ENCODE data around the gene TTC23.

The TTC23 gene

GRCh38 chr15:99154271-99154670 lies 95.1 kb downstream of the TTC23 start:
- POLR2A ChIA-PET (ENCODE audit: low non-redundant PET): no interaction called here
- TF ChIP-seq, protein P1, sequence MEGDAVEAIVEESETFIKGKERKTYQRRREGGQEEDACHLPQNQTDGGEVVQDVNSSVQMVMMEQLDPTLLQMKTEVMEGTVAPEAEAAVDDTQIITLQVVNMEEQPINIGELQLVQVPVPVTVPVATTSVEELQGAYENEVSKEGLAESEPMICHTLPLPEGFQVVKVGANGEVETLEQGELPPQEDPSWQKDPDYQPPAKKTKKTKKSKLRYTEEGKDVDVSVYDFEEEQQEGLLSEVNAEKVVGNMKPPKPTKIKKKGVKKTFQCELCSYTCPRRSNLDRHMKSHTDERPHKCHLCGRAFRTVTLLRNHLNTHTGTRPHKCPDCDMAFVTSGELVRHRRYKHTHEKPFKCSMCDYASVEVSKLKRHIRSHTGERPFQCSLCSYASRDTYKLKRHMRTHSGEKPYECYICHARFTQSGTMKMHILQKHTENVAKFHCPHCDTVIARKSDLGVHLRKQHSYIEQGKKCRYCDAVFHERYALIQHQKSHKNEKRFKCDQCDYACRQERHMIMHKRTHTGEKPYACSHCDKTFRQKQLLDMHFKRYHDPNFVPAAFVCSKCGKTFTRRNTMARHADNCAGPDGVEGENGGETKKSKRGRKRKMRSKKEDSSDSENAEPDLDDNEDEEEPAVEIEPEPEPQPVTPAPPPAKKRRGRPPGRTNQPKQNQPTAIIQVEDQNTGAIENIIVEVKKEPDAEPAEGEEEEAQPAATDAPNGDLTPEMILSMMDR (conservative IDR thresholded peaks at IDR 0.05; ENCODE audit: low read depth): no peak
- DNase-seq (ENCODE audit: low spot score): no peak

GRCh38 chr15:99153026-99153535 lies 96.3 kb downstream of the TTC23 start:
- H3K27ac ChIP-seq: no peak overlapping the region
- DNase-seq (ENCODE audit: low spot score): no peak
- POLR2A ChIA-PET (ENCODE audit: low non-redundant PET): no interaction called here
- TF ChIP-seq, protein P1 (conservative IDR thresholded peaks at IDR 0.05; ENCODE audit: low read depth): no peak
- CTCF ChIA-PET: no interaction called here

More at GRCh38 chr15:99154271-99154670, 95.1 kb downstream of the TTC23 start:
- CTCF ChIA-PET: no interaction called here
- no peak overlapping the region for H3K27ac ChIP-seq

GRCh38 chr15:99151156-99151555 lies 98.2 kb downstream of the TTC23 start:
- DNase-seq (ENCODE audit: low spot score): no peak
- ChIA-PET POLR2A (ENCODE audit: low non-redundant PET) (no interaction called here), CTCF (no interaction called here)
- TF ChIP-seq, protein P1 (conservative IDR thresholded peaks at IDR 0.05; ENCODE audit: low read depth): no peak
- H3K27ac ChIP-seq: no peak overlapping the region

DNA sequence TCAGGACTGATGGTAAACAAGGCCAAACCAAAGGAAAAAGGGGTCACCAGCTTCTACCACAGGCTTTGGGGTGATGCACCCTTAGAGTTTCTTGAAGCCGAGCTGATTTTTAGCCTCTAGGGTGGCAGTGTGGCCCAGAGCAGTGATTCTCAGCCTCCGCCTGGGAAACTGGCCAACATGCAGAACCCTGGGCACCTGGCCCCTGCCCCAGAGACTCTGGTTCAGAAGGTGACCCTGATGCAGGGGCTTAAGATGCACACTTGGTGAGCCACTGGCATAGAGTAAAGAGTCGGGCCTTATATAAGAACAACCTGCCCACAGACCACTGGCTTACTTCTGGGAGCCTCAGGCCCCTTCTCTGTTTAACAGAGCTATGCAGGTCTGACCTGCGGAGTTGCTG lies 100.0 kb downstream of the TTC23 start:
- TF ChIP-seq, protein P1 (conservative IDR thresholded peaks at IDR 0.05; ENCODE audit: low read depth): no peak
- H3K27ac ChIP-seq: no peak overlapping the region
- ChIA-PET CTCF (no interaction called here), POLR2A (ENCODE audit: low non-redundant PET) (no interaction called here)
- no peak for DNase-seq (ENCODE audit: low spot score)

GRCh38 chr15:99148851-99149276 lies 100.5 kb downstream of the TTC23 start:
- no peak overlapping the region for H3K27ac ChIP-seq
- DNase-seq (ENCODE audit: low spot score): no peak
- TF ChIP-seq, protein P1 (conservative IDR thresholded peaks at IDR 0.05; ENCODE audit: low read depth): no peak
- ChIA-PET CTCF (no interaction called here), POLR2A (ENCODE audit: low non-redundant PET) (no interaction called here)

DNA sequence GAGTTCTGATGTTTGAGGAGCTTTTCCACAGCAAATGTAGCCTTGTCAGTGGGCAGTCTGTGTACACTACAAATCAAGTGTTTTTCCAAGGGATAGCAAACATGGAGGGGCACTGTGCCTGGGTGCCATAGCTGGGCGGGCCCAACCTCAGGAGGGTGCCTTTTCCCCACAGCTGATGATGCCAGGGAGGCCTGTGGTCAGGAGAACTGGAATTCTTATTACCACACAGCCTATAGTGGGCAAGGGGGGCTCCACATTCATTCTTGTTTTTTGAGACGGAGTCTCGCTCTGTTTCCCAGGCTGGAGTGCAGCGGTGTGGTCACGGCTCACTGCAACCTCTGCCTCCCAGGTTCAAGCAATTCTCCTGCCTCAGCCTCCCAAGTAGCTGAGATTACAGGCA lies 102.7 kb downstream of the TTC23 start:
- no peak for DNase-seq (ENCODE audit: low spot score)
- TF ChIP-seq, protein P1 (conservative IDR thresholded peaks at IDR 0.05; ENCODE audit: low read depth): no peak
- CTCF ChIA-PET: interaction anchor here (0.6 to 1.1 kb wide), 2 partner anchors 46 to 108 kb away, joined by 3 read pairs; no protein-coding TSS in a partner anchor
- H3K27ac ChIP-seq: no peak overlapping the region
- POLR2A ChIA-PET (ENCODE audit: low non-redundant PET): no interaction called here

Data from RWPE1 (cell line).